Measurements from ENCODE around the gene POLR2H. TPM values are rescaled to one million over a fixed set of nuclear protein-coding genes. Genes with fewer than 3 reads are reported as not detected.
A peak's percentile ranks its signal among the peaks of the same experiment; 100 is the strongest.

POLR2H gene
- total RNA-seq, 1 donor from 2014 or later = 90.5 TPM

- Mint-ChIP-seq H3K9me3 (ENCODE audit: low read depth) (no peaks in the 10 kb centered on the region), H3K4me3 (ENCODE audit: low read depth) (no peak overlapping the region), H3K27me3 (no peaks in the 10 kb centered on the region), H3K4me1 (ENCODE audit: low read depth) (peaks cover 18% of the 10 kb centered on the region), H3K36me3 (ENCODE audit: insufficient read depth) (peaks cover 34% of the 10 kb centered on the region), H3K27ac (no peak overlapping the region)
- no peak for TF ChIP-seq CTCF (IDR thresholded peaks at IDR 0.05; ENCODE audit: unreplicated experiment)
- no peak for DNase-seq (ENCODE audit: low spot score, unreplicated experiment)
Observed at GRCh38 chr3:184368586-184369183, 7.2 kb downstream of the POLR2H start.

DNA sequence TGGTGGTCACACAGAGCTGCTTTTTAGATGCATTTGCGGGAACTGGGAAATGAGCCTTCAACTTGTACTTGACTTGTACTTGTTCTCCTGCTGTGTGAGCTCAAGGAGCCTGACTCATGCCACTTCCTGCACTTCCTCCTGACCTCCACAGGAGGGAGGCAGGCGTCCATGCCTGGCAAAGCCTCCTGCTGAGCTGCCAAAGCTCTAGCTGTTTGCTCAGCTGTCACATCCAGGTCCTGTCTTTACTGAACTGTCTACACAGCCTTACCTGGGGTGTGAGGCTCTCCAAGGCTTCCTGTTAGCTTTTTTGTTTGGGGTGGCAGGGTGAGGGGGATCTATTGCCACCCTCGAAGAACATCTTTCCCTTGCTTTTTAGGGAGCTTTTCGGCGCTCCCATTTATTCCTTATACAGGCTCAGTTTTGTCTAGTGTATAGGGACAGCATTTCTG is 10.1 kb downstream of the POLR2H start:
- H3K4me1 Mint-ChIP-seq (ENCODE audit: low read depth) = peaks cover 7% of the 10 kb centered on the region
- no peak overlapping the region for H3K4me3 Mint-ChIP-seq (ENCODE audit: low read depth)
- peaks cover 24% of the 10 kb centered on the region for H3K36me3 Mint-ChIP-seq (ENCODE audit: insufficient read depth)
- peaks cover 3% of the 10 kb centered on the region for H3K27me3 Mint-ChIP-seq
- H3K9me3 Mint-ChIP-seq (ENCODE audit: low read depth) = no peaks in the 10 kb centered on the region
- peak; percentile 63 for DNase-seq (ENCODE audit: low spot score, unreplicated experiment)
- H3K27ac Mint-ChIP-seq = no peak overlapping the region
- TF ChIP-seq CTCF (IDR thresholded peaks at IDR 0.05; ENCODE audit: unreplicated experiment) = peak; percentile 98

GRCh38 chr3:184372296-184372821 is 10.8 kb downstream of the POLR2H start:
- no peaks in the 10 kb centered on the region for H3K9me3 Mint-ChIP-seq (ENCODE audit: low read depth)
- peaks cover 3% of the 10 kb centered on the region for H3K27me3 Mint-ChIP-seq
- TF ChIP-seq CTCF (IDR thresholded peaks at IDR 0.05; ENCODE audit: unreplicated experiment) = no peak
- peaks cover 9% of the 10 kb centered on the region for H3K4me1 Mint-ChIP-seq (ENCODE audit: low read depth)
- H3K4me3 Mint-ChIP-seq (ENCODE audit: low read depth) = no peak overlapping the region
- no peak for DNase-seq (ENCODE audit: low spot score, unreplicated experiment)
- H3K27ac Mint-ChIP-seq = no peak overlapping the region
- peaks cover 19% of the 10 kb centered on the region for H3K36me3 Mint-ChIP-seq (ENCODE audit: insufficient read depth)

GRCh38 chr3:184372911-184373310 is 11.4 kb downstream of the POLR2H start:
- Mint-ChIP-seq H3K4me3 (ENCODE audit: low read depth) (no peak overlapping the region), H3K36me3 (ENCODE audit: insufficient read depth) (peaks cover 15% of the 10 kb centered on the region), H3K27me3 (peaks cover 3% of the 10 kb centered on the region), H3K9me3 (ENCODE audit: low read depth) (no peaks in the 10 kb centered on the region), H3K27ac (no peak overlapping the region), H3K4me1 (ENCODE audit: low read depth) (peaks cover 15% of the 10 kb centered on the region)
- TF ChIP-seq CTCF (IDR thresholded peaks at IDR 0.05; ENCODE audit: unreplicated experiment) = no peak
- DNase-seq (ENCODE audit: low spot score, unreplicated experiment) = no peak

GRCh38 chr3:184373422-184373821 is 11.9 kb downstream of the POLR2H start:
- peaks cover 20% of the 10 kb centered on the region for H3K4me1 Mint-ChIP-seq (ENCODE audit: low read depth)
- TF ChIP-seq CTCF (IDR thresholded peaks at IDR 0.05; ENCODE audit: unreplicated experiment) = no peak

More at GRCh38 chr3:184373422-184373821, 11.9 kb downstream of the POLR2H start:
- no peaks in the 10 kb centered on the region for H3K9me3 Mint-ChIP-seq (ENCODE audit: low read depth)
- H3K36me3 Mint-ChIP-seq (ENCODE audit: insufficient read depth) = peaks cover 13% of the 10 kb centered on the region
- no peak overlapping the region for H3K4me3 Mint-ChIP-seq (ENCODE audit: low read depth)
- H3K27ac Mint-ChIP-seq = no peak overlapping the region
- no peak for DNase-seq (ENCODE audit: low spot score, unreplicated experiment)
- peaks cover 3% of the 10 kb centered on the region for H3K27me3 Mint-ChIP-seq

Measured in progenitor cell of endocrine pancreas (in vitro differentiated cells).